ENCODE measurements around the gene C1D. TPM values are rescaled to one million over a fixed set of nuclear protein-coding genes. Genes with fewer than 3 reads are reported as not detected.

The C1D gene
- total RNA-seq, 1 donor from 2014 or later, result 66.6 TPM

DNA sequence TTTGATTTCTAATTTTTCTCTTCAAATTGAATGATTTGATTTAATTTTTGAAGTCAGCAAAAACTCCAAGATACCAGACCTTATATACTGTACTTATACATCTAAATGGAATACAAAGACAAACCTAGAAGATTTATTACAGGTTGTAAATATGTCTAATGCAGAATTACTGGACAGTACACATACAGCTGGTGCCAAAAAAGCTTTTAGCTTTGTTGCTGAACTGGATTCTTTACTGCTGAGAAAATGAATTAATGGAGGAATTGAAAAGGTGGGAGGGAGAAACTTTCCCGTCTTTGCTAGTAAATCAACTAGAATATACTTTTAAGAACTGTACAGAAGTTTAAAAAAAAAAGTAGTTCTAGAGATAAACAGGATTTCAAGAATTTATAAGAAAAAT lies 17.5 kb downstream of the C1D start:
- Histone ChIP-seq H3K4me1 (no peaks in the 10 kb centered on the region), H3K9ac (no peak overlapping the region), H3K79me2 (ENCODE audit: low read depth) (peaks cover 32% of the 10 kb centered on the region), H3K27ac (no peak overlapping the region), H3K27me3 (no peaks in the 10 kb centered on the region), H3K4me3 (no peak overlapping the region), H3F3A (ENCODE audit: low read depth) (no peaks in the 10 kb centered on the region), H3K36me3 (no peaks in the 10 kb centered on the region), H2AFZ (replicated peaks) (no peak overlapping the region), H3K9me3 (ENCODE audit: low read depth) (no peaks in the 10 kb centered on the region), H3K4me2 (no peak overlapping the region), H4K20me1 (ENCODE audit: low read depth) (peaks cover 15% of the 10 kb centered on the region)
- no peak overlapping the region for H3K27ac Mint-ChIP-seq
- H3K9me3 Mint-ChIP-seq, result no peaks in the 10 kb centered on the region
- no peak overlapping the region for H3K4me3 Mint-ChIP-seq
- peaks cover 5% of the 10 kb centered on the region for H3K36me3 Mint-ChIP-seq
- no peak for TF ChIP-seq CTCF (IDR thresholded peaks at IDR 0.05)
- no peak for TF ChIP-seq EZH2 (IDR thresholded peaks at IDR 0.05)
- TF ChIP-seq EZH2phosphoT487 (IDR thresholded peaks at IDR 0.05), result no peak
- no peak for DNase-seq (ENCODE audit: low spot score)
- no peaks in the 10 kb centered on the region for H3K4me1 Mint-ChIP-seq
- no peaks in the 10 kb centered on the region for H3K27me3 Mint-ChIP-seq (ENCODE audit: insufficient read depth, low read depth)

DNA sequence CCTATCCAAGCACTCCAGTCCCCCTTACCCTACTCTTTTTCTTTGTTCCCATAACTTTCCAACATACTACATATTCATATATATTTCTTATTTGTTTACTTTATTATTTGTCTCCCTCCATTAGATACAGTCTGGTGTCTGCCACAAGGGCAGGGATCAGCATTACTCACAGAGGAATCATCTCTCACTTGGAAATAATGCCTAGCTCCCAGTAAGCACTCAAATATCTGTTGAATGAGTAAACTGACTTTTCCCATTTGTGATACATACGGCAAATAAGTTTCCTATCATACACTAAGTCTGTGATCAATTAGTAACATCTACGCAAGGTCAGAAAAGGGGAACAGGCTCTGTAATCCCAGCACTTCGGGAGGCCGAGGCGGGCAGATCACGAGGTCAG lies 18.7 kb downstream of the C1D start:
- Histone ChIP-seq H3K36me3 (no peaks in the 10 kb centered on the region), H3K4me3 (no peak overlapping the region), H3K27ac (no peak overlapping the region), H3K4me1 (no peaks in the 10 kb centered on the region), H3K9ac (no peak overlapping the region), H4K20me1 (ENCODE audit: low read depth) (peaks cover 12% of the 10 kb centered on the region), H3K27me3 (no peaks in the 10 kb centered on the region), H3K9me3 (ENCODE audit: low read depth) (no peaks in the 10 kb centered on the region), H3K4me2 (no peak overlapping the region), H3K79me2 (ENCODE audit: low read depth) (peaks cover 20% of the 10 kb centered on the region), H3F3A (ENCODE audit: low read depth) (no peaks in the 10 kb centered on the region), H2AFZ (replicated peaks) (no peak overlapping the region)
- H3K9me3 Mint-ChIP-seq, result no peaks in the 10 kb centered on the region
- TF ChIP-seq EZH2 (IDR thresholded peaks at IDR 0.05), result no peak
- TF ChIP-seq EZH2phosphoT487 (IDR thresholded peaks at IDR 0.05), result no peak
- TF ChIP-seq CTCF (IDR thresholded peaks at IDR 0.05), result no peak
- H3K36me3 Mint-ChIP-seq, result peaks cover 5% of the 10 kb centered on the region
- DNase-seq (ENCODE audit: low spot score), result no peak
- no peak overlapping the region for H3K27ac Mint-ChIP-seq
- no peaks in the 10 kb centered on the region for H3K4me1 Mint-ChIP-seq
- no peaks in the 10 kb centered on the region for H3K27me3 Mint-ChIP-seq (ENCODE audit: insufficient read depth, low read depth)
- H3K4me3 Mint-ChIP-seq, result no peak overlapping the region

DNA sequence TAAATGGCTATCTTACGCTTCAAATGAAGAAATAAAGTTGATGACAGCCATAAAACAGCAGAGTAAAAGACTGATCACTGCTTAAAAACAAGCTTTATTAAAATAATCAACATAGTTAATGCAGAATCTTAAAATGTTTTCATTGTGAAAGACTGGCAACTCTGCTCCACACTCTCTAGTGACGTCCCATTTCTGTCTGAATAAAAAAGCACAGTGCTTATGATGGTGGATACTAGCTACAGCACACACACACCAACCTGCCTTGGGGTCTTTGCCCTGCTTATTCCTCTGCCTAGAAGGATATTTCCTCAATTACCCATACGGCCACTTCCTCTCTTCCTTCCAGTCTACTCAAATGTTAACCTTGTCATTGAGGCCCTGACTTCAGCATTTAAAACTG lies 19.1 kb downstream of the C1D start:
- no peak overlapping the region for H2AFZ ChIP-seq (replicated peaks)
- H3K4me1 ChIP-seq, result no peaks in the 10 kb centered on the region
- Mint-ChIP-seq H3K4me1 (no peaks in the 10 kb centered on the region), H3K9me3 (no peaks in the 10 kb centered on the region), H3K27me3 (ENCODE audit: insufficient read depth, low read depth) (no peaks in the 10 kb centered on the region), H3K27ac (no peak overlapping the region), H3K4me3 (no peak overlapping the region), H3K36me3 (peaks cover 5% of the 10 kb centered on the region)
- no peak for DNase-seq (ENCODE audit: low spot score)
- TF ChIP-seq CTCF (IDR thresholded peaks at IDR 0.05) (no peak), EZH2phosphoT487 (IDR thresholded peaks at IDR 0.05) (no peak), EZH2 (IDR thresholded peaks at IDR 0.05) (no peak)
- no peaks in the 10 kb centered on the region for H3K36me3 ChIP-seq
- peaks cover 8% of the 10 kb centered on the region for H4K20me1 ChIP-seq (ENCODE audit: low read depth)
- H3K27ac ChIP-seq, result no peak overlapping the region
- no peaks in the 10 kb centered on the region for H3F3A ChIP-seq (ENCODE audit: low read depth)
- no peak overlapping the region for H3K4me2 ChIP-seq
- no peak overlapping the region for H3K4me3 ChIP-seq
- no peaks in the 10 kb centered on the region for H3K9me3 ChIP-seq (ENCODE audit: low read depth)
- no peak overlapping the region for H3K9ac ChIP-seq
- peaks cover 16% of the 10 kb centered on the region for H3K79me2 ChIP-seq (ENCODE audit: low read depth)
- no peaks in the 10 kb centered on the region for H3K27me3 ChIP-seq

All from neural progenitor cell (in vitro differentiated cells).